ENCODE data around the gene ITM2C.
A peak's percentile ranks its signal among the peaks of the same experiment; 100 is the strongest.

ITM2C gene

DNA sequence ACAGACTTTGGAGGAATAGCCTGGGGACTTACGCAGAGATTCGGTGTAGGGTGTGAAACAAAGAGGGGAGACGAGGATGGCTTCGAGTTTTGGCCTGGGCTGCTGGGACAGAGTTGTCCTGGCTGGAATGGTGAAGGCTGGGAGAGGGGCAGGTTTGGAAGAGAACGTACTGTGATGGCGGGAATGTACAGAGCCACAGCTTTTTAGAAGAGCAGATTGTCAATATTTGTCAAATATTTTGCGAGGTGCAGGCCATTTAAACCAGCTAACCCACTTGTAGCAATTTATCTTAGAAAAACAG, 14.4 kb upstream of the ITM2C start:
- Histone ChIP-seq H3K27me3 (ENCODE audit: control insufficient read depth in 3 of 3, insufficient read depth in 3 of 3, low read depth in 1 of 3, low read length in 3 of 3) (no peaks in the 10 kb centered on the region), H3K18ac (ENCODE audit: low read length) (peak overlapping the region; percentile 13), H3K9ac (ENCODE audit: low read depth, low read length, poor library complexity) (no peak overlapping the region), H3K4me1 (ENCODE audit: control insufficient read depth in 2 of 2, insufficient read depth in 1 of 2, low read depth in 1 of 2, low read length in 2 of 2) (no peaks in the 10 kb centered on the region), H3K79me1 (ENCODE audit: low read depth, low read length) (no peaks in the 10 kb centered on the region), H3K4me3 (ENCODE audit: low read length in 2 of 2) (no peak overlapping the region), H3K14ac (ENCODE audit: low read length) (no peak overlapping the region), H4K91ac (ENCODE audit: low read depth, low read length, poor library complexity) (no peak overlapping the region), H4K8ac (ENCODE audit: low read depth, low read length) (no peak overlapping the region), H3K36me3 (replicated peaks in 1 of 2; ENCODE audit: control insufficient read depth in 2 of 2, insufficient read depth in 2 of 2, low read length in 2 of 2) (no peaks in the 10 kb centered on the region), H3K4ac (ENCODE audit: low read length) (no peak overlapping the region), H3K27ac (replicated peaks; ENCODE audit: low read length) (no peak overlapping the region), H3K9me3 (replicated peaks in 1 of 2; ENCODE audit: control insufficient read depth in 2 of 2, insufficient read depth in 1 of 2, low read depth in 1 of 2, low read length in 2 of 2) (peaks cover 0 to 6% of the 10 kb centered on the region in 2 donors), H2BK12ac (ENCODE audit: low read length) (no peak overlapping the region), H2BK120ac (ENCODE audit: low read depth, low read length) (no peak overlapping the region), H2AK5ac (ENCODE audit: low read depth, low read length) (peak overlapping the region; percentile 63), H2AFZ (ENCODE audit: low read length) (no peak overlapping the region), H3K4me2 (ENCODE audit: insufficient read depth, low read length, poor library complexity, severe bottlenecking) (no peak overlapping the region), H2BK5ac (ENCODE audit: low read length) (no peak overlapping the region), H2BK15ac (ENCODE audit: low read length) (no peak overlapping the region), H3K23ac (ENCODE audit: low read depth, low read length, poor library complexity) (no peak overlapping the region)
- WGBS, 2 donors (ENCODE audit: extremely low coverage in 2 of 2, insufficient read length in 2 of 2, insufficient replicate concordance in 1 of 2): no CpG with 5 or more reads among the region's 7 CpGs
- DNase-seq (ENCODE audit: low spot score): no peak

DNA sequence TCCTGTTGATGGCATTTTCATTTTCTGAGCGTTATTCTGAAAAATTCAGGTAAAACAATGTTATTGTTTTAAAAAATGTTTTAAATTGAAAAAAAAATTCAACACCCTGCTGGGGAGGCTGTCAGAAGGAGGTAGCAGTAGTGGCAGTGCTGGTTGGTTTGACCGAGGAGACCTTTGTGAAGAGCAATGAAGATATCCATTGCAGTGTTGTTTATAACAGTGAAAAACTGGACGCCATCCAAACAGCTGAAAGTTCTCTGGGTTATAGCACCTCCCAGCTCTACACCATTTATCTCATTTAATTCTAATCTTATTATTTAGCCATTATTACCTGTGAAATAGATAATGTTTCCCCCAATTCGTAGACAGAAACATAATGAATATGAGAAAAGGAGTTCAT, 12.6 kb upstream of the ITM2C start:
- Histone ChIP-seq H3K4me3 (ENCODE audit: low read length in 2 of 2) (no peak overlapping the region), H3K79me1 (ENCODE audit: low read depth, low read length) (no peaks in the 10 kb centered on the region), H3K14ac (ENCODE audit: low read length) (no peak overlapping the region), H4K91ac (ENCODE audit: low read depth, low read length, poor library complexity) (no peak overlapping the region), H3K9ac (ENCODE audit: low read depth, low read length, poor library complexity) (no peak overlapping the region), H3K4me1 (ENCODE audit: control insufficient read depth in 2 of 2, insufficient read depth in 1 of 2, low read depth in 1 of 2, low read length in 2 of 2) (no peaks in the 10 kb centered on the region), H3K27ac (replicated peaks; ENCODE audit: low read length) (no peak overlapping the region), H2BK5ac (ENCODE audit: low read length) (no peak overlapping the region), H2BK15ac (ENCODE audit: low read length) (no peak overlapping the region), H4K8ac (ENCODE audit: low read depth, low read length) (no peak overlapping the region), H2BK12ac (ENCODE audit: low read length) (no peak overlapping the region), H3K4me2 (ENCODE audit: insufficient read depth, low read length, poor library complexity, severe bottlenecking) (no peak overlapping the region), H2AFZ (ENCODE audit: low read length) (no peak overlapping the region), H3K4ac (ENCODE audit: low read length) (no peak overlapping the region), H3K23ac (ENCODE audit: low read depth, low read length, poor library complexity) (no peak overlapping the region), H2AK5ac (ENCODE audit: low read depth, low read length) (no peak overlapping the region), H3K36me3 (replicated peaks in 1 of 2; ENCODE audit: control insufficient read depth in 2 of 2, insufficient read depth in 2 of 2, low read length in 2 of 2) (no peaks in the 10 kb centered on the region), H2BK120ac (ENCODE audit: low read depth, low read length) (no peak overlapping the region), H3K18ac (ENCODE audit: low read length) (no peak overlapping the region), H3K9me3 (replicated peaks in 1 of 2; ENCODE audit: control insufficient read depth in 2 of 2, insufficient read depth in 1 of 2, low read depth in 1 of 2, low read length in 2 of 2) (no peaks in the 10 kb centered on the region), H3K27me3 (ENCODE audit: control insufficient read depth in 3 of 3, insufficient read depth in 3 of 3, low read depth in 1 of 3, low read length in 3 of 3) (no peaks in the 10 kb centered on the region)
- WGBS, 2 donors (ENCODE audit: extremely low coverage in 2 of 2, insufficient read length in 2 of 2, insufficient replicate concordance in 1 of 2): no CpG with 5 or more reads among the region's 4 CpGs
- no peak for DNase-seq (ENCODE audit: low spot score)

DNA sequence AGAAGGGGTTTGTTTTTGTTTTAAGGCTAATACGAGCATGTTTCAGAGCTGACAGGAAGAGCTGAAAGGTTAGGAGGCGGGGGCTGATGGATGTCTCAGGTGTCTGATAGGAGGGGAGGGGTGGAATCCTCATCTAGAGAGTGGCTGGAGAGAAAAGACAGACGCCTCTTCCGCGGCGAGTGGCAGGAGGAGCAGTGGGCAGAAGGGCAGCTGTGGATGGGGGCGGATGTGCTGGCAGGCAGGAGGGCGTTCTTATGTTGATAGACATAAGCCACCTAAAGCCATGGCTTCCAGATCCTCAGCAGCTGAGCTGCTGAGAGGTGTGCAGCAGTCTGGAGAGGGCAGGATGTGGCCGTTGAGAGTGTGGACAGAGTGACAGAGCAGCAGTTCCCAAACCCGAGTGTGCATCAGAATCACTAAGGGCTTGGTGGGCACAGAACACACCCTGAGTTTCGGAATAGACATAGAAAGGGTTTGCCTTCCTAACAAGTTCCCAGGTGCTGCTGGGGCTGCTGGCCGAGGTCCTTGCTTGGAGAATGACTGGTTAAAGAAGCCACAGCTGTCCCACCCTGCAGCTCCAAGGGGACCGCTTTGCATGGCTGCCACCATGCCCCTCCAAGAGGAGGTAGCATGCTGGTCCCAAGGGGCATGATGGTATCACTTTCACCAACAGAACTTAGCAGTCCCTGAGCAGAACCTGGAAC, 3.0 kb upstream of the ITM2C start:
- Histone ChIP-seq H2BK120ac (ENCODE audit: low read depth, low read length) (no peak overlapping the region), H2BK15ac (ENCODE audit: low read length) (no peak overlapping the region), H2AFZ (ENCODE audit: low read length) (peak overlapping the region; percentile 56), H3K14ac (ENCODE audit: low read length) (no peak overlapping the region), H3K27ac (replicated peaks; ENCODE audit: low read length) (no peak overlapping the region), H3K4ac (ENCODE audit: low read length) (no peak overlapping the region), H2BK12ac (ENCODE audit: low read length) (no peak overlapping the region), H3K9me3 (replicated peaks in 1 of 2; ENCODE audit: control insufficient read depth in 2 of 2, insufficient read depth in 1 of 2, low read depth in 1 of 2, low read length in 2 of 2) (no peaks in the 10 kb centered on the region), H3K23ac (ENCODE audit: low read depth, low read length, poor library complexity) (no peak overlapping the region), H3K79me1 (ENCODE audit: low read depth, low read length) (peaks cover 5% of the 10 kb centered on the region), H3K4me2 (ENCODE audit: insufficient read depth, low read length, poor library complexity, severe bottlenecking) (no peak overlapping the region), H3K27me3 (ENCODE audit: control insufficient read depth in 3 of 3, insufficient read depth in 3 of 3, low read depth in 1 of 3, low read length in 3 of 3) (peaks cover 0 to 28% (median 0%) of the 10 kb centered on the region in 3 experiments), H3K18ac (ENCODE audit: low read length) (no peak overlapping the region), H4K8ac (ENCODE audit: low read depth, low read length) (no peak overlapping the region), H2BK5ac (ENCODE audit: low read length) (no peak overlapping the region), H4K91ac (ENCODE audit: low read depth, low read length, poor library complexity) (no peak overlapping the region), H3K4me1 (ENCODE audit: control insufficient read depth in 2 of 2, insufficient read depth in 1 of 2, low read depth in 1 of 2, low read length in 2 of 2) (peaks cover 8 to 10% of the 10 kb centered on the region in 2 donors), H3K36me3 (replicated peaks in 1 of 2; ENCODE audit: control insufficient read depth in 2 of 2, insufficient read depth in 2 of 2, low read length in 2 of 2) (no peaks in the 10 kb centered on the region), H3K9ac (ENCODE audit: low read depth, low read length, poor library complexity) (no peak overlapping the region), H3K4me3 (ENCODE audit: low read length in 2 of 2) (peak overlapping the region in 1 of 2 donors; percentile 18), H2AK5ac (ENCODE audit: low read depth, low read length) (no peak overlapping the region)
- no CpG with 5 or more reads among the region's 13 CpGs for WGBS, 2 donors (ENCODE audit: extremely low coverage in 2 of 2, insufficient read length in 2 of 2, insufficient replicate concordance in 1 of 2)
- DNase-seq (ENCODE audit: low spot score): no peak

DNA sequence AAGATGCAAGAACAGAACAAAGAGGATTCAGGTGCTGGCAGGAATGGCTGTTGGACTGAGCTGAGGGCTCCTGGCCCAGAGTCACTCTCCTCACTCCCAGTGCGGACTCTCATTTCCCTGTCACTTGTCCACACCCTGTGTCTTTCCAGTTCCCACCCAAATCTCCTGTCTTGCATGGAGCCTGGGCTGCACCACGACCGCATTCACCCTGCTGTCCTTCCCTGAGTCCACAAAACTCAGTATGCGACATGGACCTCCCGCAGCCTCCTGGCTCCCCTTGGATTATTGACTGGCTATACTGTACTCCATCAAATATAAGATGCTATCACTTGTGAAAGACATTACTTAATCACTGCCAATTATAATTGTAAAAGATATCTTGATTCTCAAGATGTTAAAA, 2.5 kb upstream of the ITM2C start:
- H3K4me2 ChIP-seq (ENCODE audit: insufficient read depth, low read length, poor library complexity, severe bottlenecking): no peak overlapping the region
- no peak overlapping the region for H4K8ac ChIP-seq (ENCODE audit: low read depth, low read length)
- H3K27ac ChIP-seq (replicated peaks; ENCODE audit: low read length): no peak overlapping the region
- H3K14ac ChIP-seq (ENCODE audit: low read length): no peak overlapping the region
- peaks cover 0 to 26% (median 0%) of the 10 kb centered on the region in 3 experiments for H3K27me3 ChIP-seq (ENCODE audit: control insufficient read depth in 3 of 3, insufficient read depth in 3 of 3, low read depth in 1 of 3, low read length in 3 of 3)
- H2AFZ ChIP-seq (ENCODE audit: low read length): no peak overlapping the region
- no peaks in the 10 kb centered on the region for H3K36me3 ChIP-seq (replicated peaks in 1 of 2; ENCODE audit: control insufficient read depth in 2 of 2, insufficient read depth in 2 of 2, low read length in 2 of 2)
- H3K9me3 ChIP-seq (replicated peaks in 1 of 2; ENCODE audit: control insufficient read depth in 2 of 2, insufficient read depth in 1 of 2, low read depth in 1 of 2, low read length in 2 of 2): no peaks in the 10 kb centered on the region
- no CpG with 5 or more reads among the region's 5 CpGs for WGBS, 2 donors (ENCODE audit: extremely low coverage in 2 of 2, insufficient read length in 2 of 2, insufficient replicate concordance in 1 of 2)
- H2BK12ac ChIP-seq (ENCODE audit: low read length): no peak overlapping the region
- H3K18ac ChIP-seq (ENCODE audit: low read length): no peak overlapping the region
- H3K4me1 ChIP-seq (ENCODE audit: control insufficient read depth in 2 of 2, insufficient read depth in 1 of 2, low read depth in 1 of 2, low read length in 2 of 2): peaks cover 13 to 14% of the 10 kb centered on the region in 2 donors
- H2AK5ac ChIP-seq (ENCODE audit: low read depth, low read length): no peak overlapping the region
- no peak overlapping the region for H2BK15ac ChIP-seq (ENCODE audit: low read length)
- no peak overlapping the region for H2BK5ac ChIP-seq (ENCODE audit: low read length)
- no peak overlapping the region for H3K9ac ChIP-seq (ENCODE audit: low read depth, low read length, poor library complexity)
- no peak overlapping the region for H2BK120ac ChIP-seq (ENCODE audit: low read depth, low read length)
- H3K23ac ChIP-seq (ENCODE audit: low read depth, low read length, poor library complexity): no peak overlapping the region
- peaks cover 5% of the 10 kb centered on the region for H3K79me1 ChIP-seq (ENCODE audit: low read depth, low read length)
- H3K4me3 ChIP-seq (ENCODE audit: low read length in 2 of 2): no peak overlapping the region
- DNase-seq (ENCODE audit: low spot score): no peak
- no peak overlapping the region for H3K4ac ChIP-seq (ENCODE audit: low read length)
- H4K91ac ChIP-seq (ENCODE audit: low read depth, low read length, poor library complexity): no peak overlapping the region
